HG02840 (cell line): ENCODE data around the gene THRB.

Experiments
- ATAC-seq: cut with Tn5 transposase; IDR thresholded peaks from one replicate; pipeline ENCODE4 v1.9.1; 2021; ENCODE audit warnings: mild to moderate bottlenecking, moderate library complexity, moderate number of reproducible peaks; ENCODE audit not compliant: unreplicated experiment, low FRiP score

Gene THRB

DNA sequence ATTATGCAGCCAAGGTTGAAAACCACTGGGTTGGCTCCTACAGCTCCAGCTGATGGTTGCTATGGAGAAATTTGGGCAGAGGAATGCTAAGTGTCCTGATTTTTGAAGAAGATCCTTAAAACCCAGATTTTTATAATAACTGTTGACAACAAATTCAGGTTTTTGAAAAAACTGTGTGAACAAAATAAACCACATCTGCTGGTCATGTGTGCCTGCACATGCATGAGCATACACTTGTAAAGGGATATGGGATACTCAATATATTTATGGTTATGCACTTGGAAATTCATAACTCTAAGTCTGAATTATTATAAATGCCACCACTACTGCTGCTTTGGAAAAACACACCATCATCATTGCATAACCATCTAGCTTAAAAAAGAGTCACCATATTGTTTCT is 133.7 kb downstream of the THRB start:
- no peak for ATAC-seq

DNA sequence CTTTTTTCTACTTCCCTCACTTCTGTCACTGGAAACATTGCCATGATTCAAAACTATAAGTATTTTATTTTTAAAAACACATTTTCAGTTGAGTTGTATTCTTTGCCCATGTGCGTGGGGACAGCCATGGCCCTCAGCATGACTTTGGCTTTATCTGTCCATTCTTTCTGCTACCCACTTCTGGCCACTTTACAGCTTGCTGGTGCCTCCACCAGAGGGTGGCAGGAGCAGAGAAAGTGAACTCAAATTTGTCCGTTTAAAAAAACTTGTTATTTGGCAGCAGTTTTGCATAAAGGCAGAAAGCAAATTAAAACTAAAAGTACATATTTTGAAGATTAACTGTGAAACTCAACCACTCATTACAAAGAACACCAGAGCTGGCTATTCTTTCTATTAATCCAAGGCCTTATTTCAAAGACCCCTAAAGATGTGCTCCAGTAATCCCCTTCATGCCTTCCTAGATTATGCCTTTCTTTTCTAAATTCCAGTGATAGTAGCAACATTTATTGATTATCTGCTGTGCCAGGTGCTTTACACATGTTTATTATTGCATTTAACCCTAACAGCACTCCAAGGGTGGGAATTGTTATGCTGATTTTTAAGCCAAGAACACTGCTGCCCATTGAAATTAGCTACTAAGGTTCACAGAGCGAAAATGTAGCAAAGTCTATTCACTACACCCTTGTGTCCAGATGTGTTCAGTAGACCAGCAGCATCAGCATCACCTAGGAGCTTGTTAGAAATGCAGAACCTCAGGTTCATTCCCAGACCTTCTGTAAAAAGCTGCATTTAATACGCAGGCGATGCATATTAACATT is 134.8 kb downstream of the THRB start:
- ATAC-seq, result no peak

DNA sequence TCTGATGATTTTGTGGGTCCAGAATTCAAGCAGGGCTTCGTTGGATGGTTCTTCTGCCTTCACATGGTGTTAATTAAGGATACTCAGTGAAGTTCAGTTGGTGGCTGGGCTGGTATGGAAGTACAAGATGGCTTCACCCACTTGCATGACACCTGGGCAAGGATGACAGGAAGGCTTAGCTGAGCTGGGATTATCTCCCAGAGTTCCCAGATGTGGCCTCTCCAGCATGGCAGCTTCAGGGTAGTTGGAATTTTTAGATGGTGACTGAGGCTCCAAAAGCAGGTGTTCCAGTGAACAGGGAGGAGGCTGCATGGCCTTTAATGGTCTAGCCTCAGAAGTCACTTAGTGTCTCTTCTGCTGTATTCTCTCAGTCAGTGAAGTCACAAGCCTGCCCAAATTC is 135.5 kb downstream of the THRB start:
- ATAC-seq, result no peak

DNA sequence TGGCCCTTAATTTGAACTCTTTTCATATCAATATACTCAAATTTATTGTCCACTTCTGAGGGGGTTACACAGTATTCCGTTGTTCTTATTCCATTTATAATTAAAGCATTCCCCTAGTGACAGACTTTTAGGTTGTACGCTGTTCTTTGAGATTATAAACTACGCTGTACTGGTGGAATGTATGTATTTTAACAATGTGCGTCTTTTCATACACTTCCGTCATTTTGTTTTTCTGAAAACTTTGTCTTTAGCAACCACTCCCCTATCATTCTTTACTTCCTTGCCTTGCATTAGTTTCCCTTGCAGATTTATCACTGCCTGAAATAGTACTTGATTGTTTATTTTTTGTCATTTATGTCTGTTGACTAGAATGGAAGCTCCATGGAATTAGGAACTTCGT is 137.0 kb downstream of the THRB start:
- ATAC-seq, result no peak

DNA sequence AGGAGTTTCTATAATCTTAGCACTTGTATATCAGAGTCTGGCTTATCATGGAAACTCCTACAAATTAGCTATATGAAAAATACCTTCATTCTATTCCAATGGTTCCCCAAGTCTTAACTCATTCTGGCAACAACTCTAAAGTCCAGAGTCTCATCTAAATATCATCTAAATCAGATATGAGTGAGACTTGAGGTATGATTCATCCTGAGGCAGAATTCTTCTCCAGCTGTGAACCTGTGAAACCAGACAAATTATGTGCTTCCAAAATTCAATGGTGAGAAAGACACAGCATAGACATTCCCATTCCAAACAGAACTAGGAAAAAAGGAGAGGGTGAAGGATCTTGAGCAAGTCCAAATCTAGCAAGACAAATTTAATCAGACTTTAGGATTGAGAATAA is 138.8 kb downstream of the THRB start:
- ATAC-seq, result no peak

DNA sequence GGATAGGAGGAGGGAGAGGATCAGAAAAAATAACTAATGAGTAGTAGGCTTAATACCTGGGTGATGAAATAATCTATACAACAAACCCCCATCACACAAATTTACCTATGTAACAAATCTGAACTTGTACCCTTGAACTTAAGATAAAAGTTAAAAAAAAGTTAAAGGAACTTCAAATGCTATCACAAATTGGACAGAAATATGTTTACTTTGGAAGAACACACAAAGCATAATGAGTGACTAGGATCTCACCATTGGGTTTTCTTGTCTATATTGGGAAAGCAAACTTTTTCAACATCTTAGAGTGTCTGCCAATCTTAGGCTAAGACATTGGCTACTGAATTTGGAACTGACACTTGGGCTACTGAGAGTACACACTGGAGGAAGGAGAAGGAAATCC is 140.4 kb downstream of the THRB start:
- ATAC-seq, result no peak

DNA sequence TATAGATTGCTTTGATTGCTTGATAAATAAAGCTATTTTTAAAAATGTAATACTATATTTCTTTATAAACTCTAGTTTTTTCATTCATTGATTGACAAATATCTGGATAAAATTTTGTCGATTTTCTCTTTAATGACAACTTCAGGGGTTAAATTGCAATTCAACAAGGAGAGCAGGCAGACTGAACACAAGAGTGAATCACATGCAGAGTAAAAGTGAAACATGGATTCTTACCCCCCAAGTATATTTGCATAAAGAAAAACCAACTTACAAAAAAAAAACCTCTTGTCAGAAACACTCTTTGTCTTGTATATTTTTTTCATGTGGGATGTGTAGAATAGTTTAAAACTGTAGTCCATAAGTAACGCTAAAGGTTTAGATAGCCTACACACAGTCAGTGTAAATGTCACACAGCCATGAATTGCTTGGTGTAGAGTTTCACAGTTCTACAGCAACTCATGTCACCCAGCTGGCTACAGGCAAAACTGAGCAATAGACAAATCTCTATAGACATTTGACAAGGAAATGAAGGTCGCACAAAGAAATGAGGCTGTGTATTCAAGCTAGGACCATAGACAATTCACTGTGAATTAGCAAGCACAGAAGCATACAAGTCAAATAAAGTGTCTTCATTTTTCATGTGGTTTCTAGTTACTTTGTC is 141.6 kb downstream of the THRB start:
- no peak for ATAC-seq

DNA sequence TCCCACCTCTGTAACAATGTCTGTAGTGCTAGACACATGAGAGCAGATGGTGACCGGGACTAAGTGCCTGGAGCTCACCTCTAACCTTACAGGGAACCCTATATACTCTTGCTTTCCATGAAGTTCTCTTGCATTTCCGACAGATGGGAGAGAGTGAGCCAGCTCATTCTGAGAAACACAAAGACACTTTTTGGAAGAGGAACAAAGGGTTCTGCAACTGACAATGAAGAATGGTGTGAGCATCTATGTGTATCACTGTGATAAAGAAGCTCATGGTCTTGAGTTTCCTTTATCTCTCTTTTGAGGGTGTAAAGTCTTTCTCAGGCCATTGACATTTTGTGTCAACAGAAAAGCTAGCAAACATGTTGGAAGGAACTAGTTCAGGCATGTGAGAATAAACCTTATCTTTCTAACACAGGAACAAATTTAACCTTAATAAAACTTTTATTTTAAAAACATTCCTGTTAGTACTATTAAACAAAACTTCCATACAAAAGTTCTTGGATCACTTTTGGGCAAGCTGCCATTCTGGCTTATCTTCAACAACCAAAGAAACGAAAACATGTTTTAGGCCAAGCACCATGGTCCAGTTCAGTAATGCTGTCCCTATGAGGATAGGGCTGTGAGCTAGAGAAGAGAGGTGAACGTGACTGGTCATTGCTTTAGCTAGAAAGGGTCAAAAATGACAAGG is 142.7 kb downstream of the THRB start:
- no peak for ATAC-seq

DNA sequence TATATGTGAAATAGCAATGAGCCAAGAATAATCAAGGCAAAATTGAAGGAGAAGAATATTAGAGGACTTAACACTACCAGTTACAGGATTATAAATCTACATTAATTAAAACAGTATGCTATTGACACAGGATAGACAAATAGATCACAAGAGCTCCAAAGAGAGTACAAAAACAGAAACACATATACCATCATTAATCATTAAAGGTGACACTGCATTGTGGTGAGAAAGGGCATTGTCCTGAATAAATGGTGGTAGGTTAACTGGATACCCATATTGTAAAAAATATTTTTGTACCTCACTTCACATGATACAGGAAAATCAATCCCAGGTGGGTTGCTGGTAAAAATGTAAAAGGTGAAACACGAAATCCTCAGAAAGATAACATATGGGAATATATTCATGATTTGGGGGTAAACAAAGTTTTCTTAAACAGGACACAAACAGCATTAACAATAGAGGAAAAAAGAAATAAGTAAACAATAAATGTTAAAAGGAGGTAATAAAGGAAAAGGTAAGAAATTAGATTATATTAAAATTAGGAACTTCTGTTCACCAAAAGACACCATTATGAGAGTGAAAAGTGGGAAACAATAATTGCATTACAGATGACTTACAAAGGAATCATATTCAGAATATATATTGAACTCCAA is 145.2 kb downstream of the THRB start:
- no peak for ATAC-seq

DNA sequence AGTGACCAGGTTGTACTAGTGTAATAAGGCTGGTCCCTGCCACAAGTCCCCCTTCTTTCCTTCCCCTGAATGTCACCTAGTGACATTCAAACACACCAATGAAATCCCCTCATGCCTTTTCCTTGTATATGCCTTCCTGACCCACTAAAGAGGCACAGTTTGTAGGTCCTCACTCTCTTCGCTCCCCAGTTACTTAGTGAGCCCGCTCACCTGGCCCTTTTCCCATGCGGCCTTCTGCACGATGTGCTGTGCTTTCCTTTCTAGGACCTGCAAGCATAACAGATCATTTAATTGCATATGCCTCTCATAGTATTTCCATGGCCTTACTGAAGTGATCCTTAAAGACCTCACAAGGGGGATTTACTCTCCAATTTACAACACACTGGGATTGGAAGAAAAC is 146.3 kb downstream of the THRB start:
- no peak for ATAC-seq

DNA sequence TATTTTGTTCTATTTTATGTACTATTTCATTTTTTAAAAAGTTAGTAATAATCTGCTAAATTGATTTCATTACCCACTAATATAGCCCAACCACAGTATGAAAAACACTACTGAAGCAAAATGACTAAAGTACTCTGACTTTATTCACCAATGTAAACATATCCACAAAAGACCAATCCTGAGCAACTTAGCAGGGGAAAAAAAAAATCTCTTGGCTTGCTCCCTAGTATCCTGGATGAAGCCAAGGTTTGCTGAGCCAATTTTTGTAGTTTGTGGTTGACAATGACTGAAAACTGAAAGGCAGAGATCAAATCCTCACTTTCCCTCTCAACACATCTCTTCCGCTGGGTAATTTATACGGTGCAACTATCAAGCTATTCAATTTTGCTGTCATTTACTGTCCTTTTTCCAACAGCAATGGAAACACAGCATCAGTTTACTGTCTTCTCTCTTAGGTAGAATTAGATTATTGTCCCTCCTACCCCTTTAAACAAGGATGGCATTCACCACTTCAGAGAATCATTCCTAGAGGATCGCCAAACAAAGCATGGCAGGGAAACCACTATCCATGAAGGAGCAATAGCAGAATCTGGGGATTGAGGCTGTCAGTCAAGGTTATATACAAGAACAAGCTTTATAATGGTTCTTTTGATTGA is 149.7 kb downstream of the THRB start:
- no peak for ATAC-seq

DNA sequence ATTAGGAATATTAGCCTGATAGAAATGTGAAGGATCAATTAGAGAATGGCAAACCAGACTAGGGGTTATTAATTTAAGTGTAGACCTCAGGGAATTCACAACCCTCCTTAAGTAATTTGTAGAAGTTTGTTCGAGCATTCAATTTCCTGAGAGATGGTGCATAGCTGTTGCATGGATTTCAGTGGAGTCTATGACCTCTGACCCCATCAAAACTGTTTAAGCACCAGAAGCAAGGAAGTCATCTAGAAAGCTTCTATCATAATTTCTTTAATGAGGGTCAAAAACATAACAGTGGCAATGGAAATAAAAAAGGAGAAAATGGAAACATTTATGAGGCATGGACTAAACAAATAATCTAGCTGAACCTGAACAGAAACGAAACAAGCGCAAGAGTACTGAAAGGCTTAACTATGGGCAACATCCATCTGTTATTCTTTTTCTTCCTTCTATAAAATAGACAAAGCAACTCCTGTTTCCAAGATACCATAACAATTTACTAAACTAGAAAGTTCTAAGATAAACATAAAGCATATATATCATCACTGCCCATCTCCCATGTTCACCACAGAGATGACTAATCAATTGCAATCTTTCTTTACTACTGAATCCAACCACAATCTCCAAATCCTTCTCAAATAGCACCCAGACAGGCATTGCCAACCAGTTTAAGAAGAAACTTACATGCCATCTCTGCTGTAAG is 151.4 kb downstream of the THRB start:
- no peak for ATAC-seq

DNA sequence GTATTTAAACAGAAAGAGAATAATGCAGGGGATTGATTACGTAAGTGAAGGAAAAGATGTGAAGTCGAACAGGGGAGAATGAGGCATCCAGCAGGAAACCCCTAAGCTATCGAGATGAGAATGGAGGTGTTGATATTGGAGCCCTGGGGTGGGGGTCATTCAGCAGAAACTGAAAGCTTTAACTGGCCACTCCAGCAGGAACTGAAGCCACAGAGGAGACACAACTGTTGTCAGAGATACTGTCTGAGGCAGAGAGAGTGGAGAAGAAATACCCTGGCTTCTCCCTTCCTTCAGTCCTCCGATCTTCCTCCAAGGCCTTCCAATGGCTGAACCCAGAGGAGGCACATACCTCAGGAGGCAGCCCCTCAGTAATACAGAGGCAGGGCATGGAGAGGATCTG is 152.4 kb downstream of the THRB start:
- no peak for ATAC-seq

DNA sequence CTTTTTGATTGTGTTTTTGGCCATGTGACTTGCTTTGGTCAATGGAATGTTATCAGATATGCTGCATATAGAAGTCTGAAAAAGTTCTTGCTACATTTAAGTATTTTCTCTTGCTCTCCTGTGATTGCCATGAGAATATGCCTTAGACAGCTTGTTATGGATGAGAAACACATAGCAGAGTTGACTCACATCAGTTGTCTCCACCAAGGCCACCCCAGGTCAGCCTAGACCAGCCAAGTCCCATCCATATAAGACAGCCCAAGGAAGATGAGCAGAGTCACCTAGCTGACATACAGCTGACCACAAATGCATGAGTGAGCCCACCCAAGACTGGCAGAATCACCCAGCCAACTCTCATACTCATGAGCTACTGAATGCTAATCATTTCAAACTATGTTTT is 153.0 kb downstream of the THRB start:
- no peak for ATAC-seq

DNA sequence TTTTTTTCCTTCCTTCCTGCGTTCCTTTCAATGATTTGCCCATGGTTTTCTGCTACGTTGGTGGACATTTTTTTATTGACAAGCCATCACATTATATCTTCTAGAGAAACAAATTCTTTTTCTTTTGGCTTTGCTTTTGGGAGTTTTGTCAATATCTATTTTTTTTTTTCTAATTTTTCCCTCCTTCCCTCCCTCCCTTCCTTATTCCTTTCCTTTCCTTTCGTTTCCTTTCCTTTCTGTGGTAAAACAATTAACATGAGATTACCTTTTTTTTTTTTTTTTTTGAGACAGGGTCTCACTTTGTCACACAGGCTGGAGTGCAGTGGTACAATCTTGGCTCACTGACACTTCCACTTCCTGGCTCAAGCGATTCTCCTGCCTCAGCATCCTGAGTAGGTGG is 153.7 kb downstream of the THRB start:
- ATAC-seq, result no peak

DNA sequence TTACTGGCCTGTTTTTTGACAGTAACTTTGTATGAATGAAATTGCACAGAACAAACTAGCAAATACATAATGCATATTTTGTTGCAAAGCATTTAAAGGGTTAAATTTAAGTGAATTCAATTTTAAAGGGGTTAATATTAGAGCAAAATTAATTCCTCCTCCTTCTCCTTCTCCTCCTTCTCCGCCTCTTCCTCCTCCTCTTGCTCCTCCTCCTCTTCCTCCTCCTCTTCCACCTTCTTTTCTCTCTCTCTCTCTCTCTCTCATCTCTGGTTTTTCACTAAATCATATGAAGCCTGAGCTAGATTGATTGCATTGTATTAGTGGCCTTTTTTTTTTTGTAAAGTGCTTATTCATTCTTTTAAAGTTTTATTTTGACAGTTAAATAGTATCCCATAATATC is 154.5 kb downstream of the THRB start:
- no peak for ATAC-seq

DNA sequence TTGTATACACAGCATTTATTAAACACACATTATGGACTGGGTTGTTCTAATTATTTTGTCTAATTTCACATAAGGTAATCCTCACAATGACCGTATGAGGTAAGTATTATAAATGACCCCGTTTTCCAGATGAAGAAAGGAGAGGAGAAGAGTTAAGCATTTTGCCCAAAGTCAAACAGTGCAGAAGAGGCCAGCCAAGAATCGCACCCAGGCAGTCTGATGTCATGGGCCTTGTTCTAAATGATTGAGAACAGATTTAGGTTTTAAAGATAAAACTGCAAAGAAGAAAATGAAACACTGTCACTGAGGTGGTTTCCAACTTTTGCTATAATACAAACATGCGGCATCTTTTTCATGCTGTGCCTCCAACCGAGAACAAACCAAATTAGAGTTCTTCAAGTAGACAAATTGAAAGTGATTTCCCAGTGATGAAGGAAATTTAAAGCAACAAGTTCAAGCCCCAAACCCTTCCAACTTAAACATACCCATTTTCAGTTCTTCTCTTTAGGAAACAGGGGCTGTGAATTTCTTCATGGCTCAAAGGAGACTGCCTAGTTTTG is 155.3 kb downstream of the THRB start:
- no peak for ATAC-seq

DNA sequence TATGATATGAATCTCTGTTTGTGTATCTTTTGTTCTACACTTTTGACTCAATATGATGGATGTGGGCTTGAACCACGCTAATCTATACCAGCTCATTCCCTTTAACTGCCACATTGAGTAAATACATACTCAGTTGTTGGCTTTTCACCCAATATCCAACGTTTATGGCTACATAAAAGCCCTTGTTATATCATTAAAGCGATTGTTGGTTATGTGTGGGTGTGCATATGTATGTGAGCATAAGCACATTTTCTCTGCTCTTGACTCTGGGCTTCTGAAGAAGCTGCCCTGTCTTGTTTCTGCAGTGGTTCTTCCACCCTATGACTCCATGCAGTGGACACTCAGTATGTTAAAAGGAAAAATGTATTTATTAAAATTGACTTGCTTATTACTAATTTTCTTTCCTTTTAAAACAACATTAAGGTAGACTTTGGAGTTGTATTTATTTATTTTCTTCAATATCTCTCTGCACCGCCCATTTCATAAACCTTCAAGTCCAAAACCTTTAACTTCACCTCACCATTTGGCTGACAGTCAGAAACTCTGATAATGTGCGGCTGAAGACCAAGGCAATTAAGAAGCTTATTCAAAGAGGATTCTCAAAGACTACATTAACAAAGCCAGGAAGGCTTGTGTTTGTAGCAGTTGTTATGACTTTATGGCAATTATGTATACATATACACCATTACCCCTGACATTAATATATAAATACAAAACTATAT is 156.1 kb downstream of the THRB start:
- ATAC-seq, result no peak

DNA sequence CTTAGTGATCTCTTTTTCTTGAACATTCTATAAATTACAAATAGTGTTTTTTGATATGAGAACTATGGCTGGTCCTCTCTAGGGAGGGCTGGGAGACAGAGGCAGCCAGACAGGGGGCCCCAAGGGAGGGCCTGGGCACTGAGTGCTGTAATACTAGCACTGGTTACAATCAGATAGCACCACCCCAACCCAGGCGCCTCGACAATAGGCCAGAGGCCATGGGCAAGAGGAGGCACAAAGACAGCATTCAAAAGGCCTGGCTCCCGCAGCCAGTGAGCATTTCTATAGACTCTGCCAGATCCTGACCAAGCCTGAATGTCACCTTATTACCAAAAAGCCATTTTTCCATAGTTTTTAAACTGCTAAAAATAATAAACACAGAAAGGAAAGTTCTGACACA is 158.5 kb downstream of the THRB start:
- no peak for ATAC-seq
